GM23338 (cell line): ENCODE results near the gene POLG2. TPM values are rescaled to one million over a fixed set of nuclear protein-coding genes. Genes with fewer than 3 reads are reported as not detected.

Experiments
- ATAC-seq: fragments of 200-7000 bp; cut with Tn5 transposase; 3 replicates; pipeline ENCODE4 v1.9.1; 2020
- DNase-seq: peaks from one replicate; pipeline ENCODE4 v3.0.0-alpha.2; 2015; ENCODE audit warnings: low spot score
- H2AFZ ChIP-seq: fragments of 200-600 bp; sonication (generic); 2 replicates; pipeline ENCODE4 v1.8.0; 2016; ENCODE audit warnings: antibody characterized with exemption, mild to moderate bottlenecking, moderate library complexity
- H3F3A ChIP-seq: fragments of 200-600 bp; sonication (generic); replicated peaks from 2 replicates; pipeline ENCODE4 v1.8.0; 2017; ENCODE audit warnings: antibody characterized with exemption, mixed run types, low read depth
- H3K27ac ChIP-seq: fragments of 200-600 bp; sonication (generic); 2 replicates; pipeline ENCODE4 v1.6.1; 2016; ENCODE audit warnings: low read depth
- H3K27me3 ChIP-seq: fragments of 200-600 bp; sonication (generic); 2 replicates; pipeline ENCODE4 v1.8.0; 2016; ENCODE audit warnings: mild to moderate bottlenecking, mixed run types, moderate library complexity; ENCODE audit not compliant: insufficient read depth
- H3K36me3 ChIP-seq: fragments of 200-600 bp; sonication (generic); 2 replicates; pipeline ENCODE4 v1.8.0; 2016; ENCODE audit warnings: mild to moderate bottlenecking; ENCODE audit not compliant: insufficient read depth
- H3K4me1 ChIP-seq: fragments of 200-600 bp; sonication (generic); 2 replicates; pipeline ENCODE4 v1.8.0; 2016; ENCODE audit warnings: mild to moderate bottlenecking, moderate library complexity; ENCODE audit not compliant: insufficient read depth
- H3K4me2 ChIP-seq: fragments of 200-600 bp; sonication (generic); 2 replicates; pipeline ENCODE4 v1.7.1; 2017; ENCODE audit warnings: mixed run types
- H3K4me3 ChIP-seq: fragments of 200-600 bp; sonication (generic); 2 replicates; pipeline ENCODE4 v1.6.1; 2016; ENCODE audit warnings: mixed run types
- H3K79me2 ChIP-seq: fragments of 200-600 bp; sonication (generic); replicated peaks from 2 replicates; pipeline ENCODE4 v1.8.0; 2017; ENCODE audit warnings: mild to moderate bottlenecking; ENCODE audit not compliant: insufficient read depth
- H3K9me2 ChIP-seq: fragments of 200-600 bp; sonication (generic); 2 replicates; pipeline ENCODE4 v1.8.0; 2017; ENCODE audit not compliant: insufficient read depth
- H4K20me1 ChIP-seq: fragments of 200-600 bp; sonication (generic); replicated peaks from 2 replicates; pipeline ENCODE4 v1.8.0; 2017; ENCODE audit warnings: mild to moderate bottlenecking; ENCODE audit not compliant: insufficient read depth
- H3K27ac Mint-ChIP-seq: 2 replicates; pipeline ENCODE4 v1.8.0; 2020; ENCODE audit warnings: inconsistent platforms, mild to moderate bottlenecking, moderate library complexity, mixed read lengths
- H3K27me3 Mint-ChIP-seq: 3 replicates; pipeline ENCODE4 v1.8.0; 2022; ENCODE audit warnings: low read depth, mild to moderate bottlenecking, moderate library complexity, mixed read lengths, inconsistent platforms; ENCODE audit not compliant: insufficient read depth, poor library complexity
- H3K36me3 Mint-ChIP-seq: 3 replicates; pipeline ENCODE4 v1.8.0; 2021; ENCODE audit warnings: low read depth, mild to moderate bottlenecking, inconsistent platforms, moderate library complexity, mixed read lengths
- H3K4me1 Mint-ChIP-seq: 3 replicates; pipeline ENCODE4 v1.8.0; 2020; ENCODE audit warnings: mild to moderate bottlenecking, inconsistent platforms, mixed read lengths
- H3K4me3 Mint-ChIP-seq: 3 replicates; pipeline ENCODE4 v1.8.0; 2021; ENCODE audit warnings: moderate library complexity, mild to moderate bottlenecking, inconsistent platforms, mixed read lengths
- H3K9me3 Mint-ChIP-seq: 3 replicates; pipeline ENCODE4 v1.8.0; 2020; ENCODE audit warnings: moderate library complexity, mild to moderate bottlenecking, inconsistent platforms, mixed read lengths
- CREB1 ChIP-seq: fragments of 250-450 bp; sonication (Bioruptor Pico); IDR thresholded peaks from 2 replicates; pipeline ENCODE4 v1.5.0; 2020; ENCODE audit warnings: low read depth, mild to moderate bottlenecking, moderate library complexity
- CTCF ChIP-seq, 2 experiments: fragments of 200-600 bp in 1 of 2; sonication (generic) in 1 of 2; conservative IDR thresholded peaks; 2 replicates each; pipeline versions ENCODE4 v1.5.1 to v1.6.1; 2016 to 2017; ENCODE audit warnings: antibody characterized with exemption in 2 of 2, low read depth in 2 of 2, mild to moderate bottlenecking in 2 of 2, moderate library complexity in 1 of 2
- EZH2 ChIP-seq: fragments of 200-600 bp; sonication (generic); IDR thresholded peaks from one replicate; pipeline ENCODE4 v1.8.0; 2017; ENCODE audit warnings: antibody characterized with exemption, mild to moderate bottlenecking, low read depth; ENCODE audit not compliant: unreplicated experiment
- EZH2phosphoT487 ChIP-seq: fragments of 200-600 bp; sonication (generic); IDR thresholded peaks from one replicate; pipeline ENCODE4 v1.8.1; 2018; ENCODE audit warnings: antibody characterized with exemption; ENCODE audit not compliant: unreplicated experiment
- JUNB ChIP-seq: IDR thresholded peaks from one replicate; pipeline ENCODE4 v1.6.1; 2016; ENCODE audit warnings: antibody characterized with exemption; ENCODE audit not compliant: unreplicated experiment
- REST ChIP-seq: IDR thresholded peaks from one replicate; pipeline ENCODE4 v1.6.1; 2018; ENCODE audit warnings: antibody characterized with exemption; ENCODE audit not compliant: unreplicated experiment
- STAT1 ChIP-seq: IDR thresholded peaks from one replicate; pipeline ENCODE4 v1.6.1; 2016; ENCODE audit warnings: antibody characterized with exemption; ENCODE audit not compliant: unreplicated experiment
- ZNF462 ChIP-seq: fragments of 250-450 bp; sonication (Bioruptor Pico); IDR thresholded peaks from 2 replicates; pipeline ENCODE4 v1.5.0; 2020; ENCODE audit warnings: mild to moderate bottlenecking, moderate library complexity
- polyA plus RNA-seq: library from polyadenylated mRNA; unstranded; fragments of >200 nt; fragmentation: Nextera tagmentation; extraction: Ambion mirVana; gene quantifications from 2 replicates; pipeline ENCODE4 v1.2.1, GENCODE V29; 2016
- total RNA-seq: library from RNA; depleted of rRNA; stranded (reverse); fragments of >200 nt; shearing (Covaris generic); gene quantifications from 2 replicates; pipeline ENCODE4 v1.2.3, GENCODE V29; 2014

POLG2 gene
- total and polyA plus RNA-seq, 2 experiments from 2014 or later: 20.2 to 28.0 TPM

- Histone ChIP-seq H3K27me3 (no peaks in the 10 kb centered on the region), H3K4me1 (peaks cover 4% of the 10 kb centered on the region; the same call in 1 of the 2 replicates), H2AFZ (no peak overlapping the region), H3K27ac (peak overlapping the region; percentile 23; the same call in 1 of the 2 replicates), H3K36me3 (peaks cover 64% of the 10 kb centered on the region), H3K4me2 (no peak overlapping the region), H3K79me2 (peaks cover 70% of the 10 kb centered on the region), H3F3A (peaks cover 68% of the 10 kb centered on the region), H3K9me2 (no peaks in the 10 kb centered on the region), H4K20me1 (peaks cover 56% of the 10 kb centered on the region), H3K4me3 (no peak overlapping the region)
- TF ChIP-seq EZH2: no peak
- TF ChIP-seq REST: no peak
- Mint-ChIP-seq H3K9me3 (peaks cover 6% of the 10 kb centered on the region; the same call in 2 of the 3 replicates), H3K27ac (peak overlapping the region; percentile 16; the same call in 1 of the 2 replicates), H3K36me3 (peaks cover 87% of the 10 kb centered on the region), H3K4me3 (peak overlapping the region; percentile 36; the same call in 1 of the 3 replicates), H3K4me1 (peaks cover 63% of the 10 kb centered on the region), H3K27me3 (peaks cover 32% of the 10 kb centered on the region)
- DNase-seq (no peak), ATAC-seq (no peak)
These were observed 5.2 kb upstream of the POLG2 start for GRCh38 chr17:64502021-64502420.

GRCh38 chr17:64500862-64501765 lies 4.3 kb upstream of the POLG2 start:
- peaks cover 63% of the 10 kb centered on the region for H3K4me1 Mint-ChIP-seq
- Histone ChIP-seq H3K27me3 (no peaks in the 10 kb centered on the region), H3K36me3 (peaks cover 64% of the 10 kb centered on the region), H3K4me1 (peaks cover 4% of the 10 kb centered on the region; the same call in 1 of the 2 replicates), H4K20me1 (peaks cover 56% of the 10 kb centered on the region), H3K9me2 (no peaks in the 10 kb centered on the region), H3K4me3 (no peak overlapping the region), H3F3A (peaks cover 68% of the 10 kb centered on the region), H2AFZ (no peak overlapping the region), H3K27ac (peak overlapping the region; percentile 12; the same call in 1 of the 2 replicates), H3K79me2 (peaks cover 73% of the 10 kb centered on the region), H3K4me2 (no peak overlapping the region)
- ATAC-seq (no peak), DNase-seq (no peak)
- H3K9me3 Mint-ChIP-seq: peaks cover 7% of the 10 kb centered on the region; the same call in 2 of the 3 replicates
- H3K27ac Mint-ChIP-seq: peak overlapping the region; percentile 56
- peaks cover 89% of the 10 kb centered on the region for H3K36me3 Mint-ChIP-seq
- peak overlapping the region; percentile 49; the same call in 2 of the 3 replicates for H3K4me3 Mint-ChIP-seq
- H3K27me3 Mint-ChIP-seq: peaks cover 32% of the 10 kb centered on the region
- TF ChIP-seq CTCF (conservative IDR thresholded peaks at IDR 0.05; ENCODE audit: low read depth in 2 of 2) (no peak), STAT1 (no peak), JUNB (no peak), ZNF462 (CRISPR knock-in tag) (no peak), CREB1 (CRISPR knock-in tag) (no peak), EZH2phosphoT487 (no peak)
